ENCODE measurements around the gene KRTAP5-7.
"Not testable (repeated sequence)": the region's sequence is repeated elsewhere in the genome, so short reads cannot be mapped to it uniquely, and the experiment has no call there.

KRTAP5-7 gene, protein sequence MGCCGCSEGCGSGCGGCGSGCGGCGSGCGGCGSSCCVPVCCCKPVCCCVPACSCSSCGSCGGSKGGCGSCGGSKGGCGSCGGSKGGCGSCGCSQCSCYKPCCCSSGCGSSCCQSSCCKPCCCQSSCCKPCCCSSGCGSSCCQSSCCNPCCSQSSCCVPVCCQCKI

DNA sequence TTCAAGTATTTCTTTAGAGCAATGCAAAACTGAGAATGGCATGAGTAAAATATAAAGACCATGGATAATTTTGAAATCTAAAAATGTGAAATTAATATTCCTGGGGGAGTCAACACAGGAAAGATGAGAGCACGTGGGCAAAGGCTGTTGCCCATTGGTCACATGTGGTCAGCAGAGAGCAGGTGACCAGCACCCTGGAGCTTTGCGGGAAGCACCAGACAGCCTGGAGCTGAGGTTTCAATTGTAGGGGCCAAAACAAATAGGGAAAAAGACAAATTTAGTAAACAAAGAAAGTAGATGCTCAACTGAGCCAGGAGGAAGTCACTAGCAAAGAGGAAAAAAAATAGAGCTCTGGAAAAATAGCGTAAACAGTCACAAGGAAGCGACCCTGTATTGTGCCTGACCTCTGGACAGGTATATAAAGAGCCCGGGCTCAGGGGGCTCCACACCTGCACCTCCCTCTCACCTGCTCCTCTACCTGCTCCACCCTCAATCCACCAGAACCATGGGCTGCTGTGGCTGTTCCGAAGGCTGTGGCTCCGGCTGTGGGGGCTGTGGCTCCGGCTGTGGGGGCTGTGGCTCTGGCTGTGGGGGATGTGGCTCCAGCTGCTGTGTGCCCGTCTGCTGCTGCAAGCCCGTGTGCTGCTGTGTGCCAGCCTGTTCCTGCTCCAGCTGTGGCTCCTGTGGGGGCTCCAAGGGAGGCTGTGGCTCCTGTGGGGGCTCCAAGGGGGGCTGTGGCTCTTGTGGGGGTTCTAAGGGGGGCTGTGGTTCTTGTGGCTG, at the start of gene KRTAP5-7:
Gene KRTAP5-7 (plus strand): TSS at position 472 of the 780 bp plus-strand sequence. CDS start 34 bp downstream, at position 506.
- H3K4me3 Mint-ChIP-seq; H3K9me3 Mint-ChIP-seq; DNase-seq; H3K36me3 Mint-ChIP-seq (ENCODE audit: low read depth): not testable (repeated sequence)
- Mint-ChIP-seq H3K4me1 (peaks cover 32% of the 10 kb centered on the region), H3K27me3 (ENCODE audit: low read depth, poor library complexity) (peaks cover 11% of the 10 kb centered on the region), H3K27ac (peak within 1 kb of the TSS; percentile 29)

GRCh38 chr11:71477641-71478527, 49.2 kb upstream of the KRTAP5-7 start:
- TF ChIP-seq, protein P1, sequence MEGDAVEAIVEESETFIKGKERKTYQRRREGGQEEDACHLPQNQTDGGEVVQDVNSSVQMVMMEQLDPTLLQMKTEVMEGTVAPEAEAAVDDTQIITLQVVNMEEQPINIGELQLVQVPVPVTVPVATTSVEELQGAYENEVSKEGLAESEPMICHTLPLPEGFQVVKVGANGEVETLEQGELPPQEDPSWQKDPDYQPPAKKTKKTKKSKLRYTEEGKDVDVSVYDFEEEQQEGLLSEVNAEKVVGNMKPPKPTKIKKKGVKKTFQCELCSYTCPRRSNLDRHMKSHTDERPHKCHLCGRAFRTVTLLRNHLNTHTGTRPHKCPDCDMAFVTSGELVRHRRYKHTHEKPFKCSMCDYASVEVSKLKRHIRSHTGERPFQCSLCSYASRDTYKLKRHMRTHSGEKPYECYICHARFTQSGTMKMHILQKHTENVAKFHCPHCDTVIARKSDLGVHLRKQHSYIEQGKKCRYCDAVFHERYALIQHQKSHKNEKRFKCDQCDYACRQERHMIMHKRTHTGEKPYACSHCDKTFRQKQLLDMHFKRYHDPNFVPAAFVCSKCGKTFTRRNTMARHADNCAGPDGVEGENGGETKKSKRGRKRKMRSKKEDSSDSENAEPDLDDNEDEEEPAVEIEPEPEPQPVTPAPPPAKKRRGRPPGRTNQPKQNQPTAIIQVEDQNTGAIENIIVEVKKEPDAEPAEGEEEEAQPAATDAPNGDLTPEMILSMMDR (IDR thresholded peaks at IDR 0.05) = no peak
- Mint-ChIP-seq H3K9me3 (no peaks in the 10 kb centered on the region), H3K27ac (peak overlapping the region; percentile 54), H3K36me3 (ENCODE audit: low read depth) (peaks cover 39% of the 10 kb centered on the region), H3K4me1 (peaks cover 25% of the 10 kb centered on the region), H3K4me3 (no peak overlapping the region), H3K27me3 (ENCODE audit: low read depth, poor library complexity) (peaks cover 2% of the 10 kb centered on the region)
- DNase-seq = peak; percentile 35

GRCh38 chr11:71478528-71478840, 48.6 kb upstream of the KRTAP5-7 start:
- Mint-ChIP-seq H3K4me1 (peaks cover 25% of the 10 kb centered on the region), H3K4me3 (no peak overlapping the region), H3K27me3 (ENCODE audit: low read depth, poor library complexity) (peaks cover 2% of the 10 kb centered on the region), H3K27ac (no peak overlapping the region), H3K36me3 (ENCODE audit: low read depth) (peaks cover 45% of the 10 kb centered on the region), H3K9me3 (no peaks in the 10 kb centered on the region)
- DNase-seq = no peak
- TF ChIP-seq, protein P1 (IDR thresholded peaks at IDR 0.05) = no peak

- no peak for DNase-seq
- no peak overlapping the region for H3K4me3 Mint-ChIP-seq
- no peak overlapping the region for H3K27ac Mint-ChIP-seq
- H3K9me3 Mint-ChIP-seq = no peaks in the 10 kb centered on the region
- TF ChIP-seq, protein P1 (IDR thresholded peaks at IDR 0.05) = no peak
- no peaks in the 10 kb centered on the region for H3K27me3 Mint-ChIP-seq (ENCODE audit: low read depth, poor library complexity)
- H3K36me3 Mint-ChIP-seq (ENCODE audit: low read depth) = peaks cover 68% of the 10 kb centered on the region
- peaks cover 18% of the 10 kb centered on the region for H3K4me1 Mint-ChIP-seq
Measured at GRCh38 chr11:71481101-71481960, 45.7 kb upstream of the KRTAP5-7 start.

DNA sequence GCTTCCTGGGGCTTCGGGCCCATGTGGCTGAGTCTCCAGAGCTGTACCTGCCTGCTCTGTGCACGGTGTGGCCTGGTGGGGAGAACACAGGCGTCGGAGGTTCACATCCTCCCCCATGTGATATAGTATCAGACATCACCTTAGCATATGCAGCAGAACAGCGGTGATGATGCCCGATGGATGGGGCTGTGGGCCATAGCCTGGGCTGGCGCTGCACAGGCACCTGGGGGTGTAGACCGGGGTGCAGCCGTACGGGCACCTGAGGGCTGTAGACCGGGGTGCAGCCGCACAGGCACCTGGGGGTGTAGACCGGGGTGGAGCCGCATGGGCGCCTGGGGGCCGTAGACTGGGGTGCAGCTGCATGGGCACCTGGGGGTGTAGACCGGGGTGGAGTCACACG, 44.9 kb upstream of the KRTAP5-7 start:
- H3K4me3 Mint-ChIP-seq = no peak overlapping the region
- no peak overlapping the region for H3K27ac Mint-ChIP-seq
- no peaks in the 10 kb centered on the region for H3K9me3 Mint-ChIP-seq
- peaks cover 14% of the 10 kb centered on the region for H3K4me1 Mint-ChIP-seq
- peaks cover 72% of the 10 kb centered on the region for H3K36me3 Mint-ChIP-seq (ENCODE audit: low read depth)
- TF ChIP-seq, protein P1 (IDR thresholded peaks at IDR 0.05) = no peak
- no peak for DNase-seq
- no peaks in the 10 kb centered on the region for H3K27me3 Mint-ChIP-seq (ENCODE audit: low read depth, poor library complexity)

Data from nephron progenitor cell (in vitro differentiated cells).